Measurements from ENCODE around the gene RSAD2.

DNA sequence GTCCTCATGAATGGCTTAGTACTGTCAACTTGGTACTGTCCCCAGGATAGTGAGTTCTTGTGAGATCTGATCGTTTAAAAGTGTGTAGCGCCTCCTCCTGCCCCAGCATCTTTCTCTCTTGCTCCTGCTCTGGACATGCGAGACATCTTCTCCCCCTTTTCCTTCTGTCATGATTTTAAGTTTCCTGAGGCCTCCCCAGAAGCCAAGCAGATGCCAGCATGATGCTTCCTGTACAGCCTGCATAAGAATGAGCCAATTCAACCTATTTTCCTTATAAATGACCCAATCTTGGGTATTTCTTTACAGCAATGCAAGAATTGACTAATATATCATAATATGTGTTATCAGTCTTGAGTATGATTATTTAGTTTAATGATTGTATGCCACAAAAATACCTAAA lies 3.5 kb upstream of the RSAD2 start:
- no peak for TF ChIP-seq EZH2 (IDR thresholded peaks at IDR 0.05; ENCODE audit: borderline replicate concordance, insufficient read depth, low read length, poor library complexity, severe bottlenecking)
- TF ChIP-seq MXI1 (conservative IDR thresholded peaks at IDR 0.05; ENCODE audit: poor library complexity, severe bottlenecking): no peak
- no peak for TF ChIP-seq EP300 (conservative IDR thresholded peaks at IDR 0.05; ENCODE audit: poor library complexity, severe bottlenecking)
- TF ChIP-seq SMC3 (conservative IDR thresholded peaks at IDR 0.05; ENCODE audit: poor library complexity): no peak
- no peak for TF ChIP-seq POLR2AphosphoS5 (IDR thresholded peaks at IDR 0.05)
- TF ChIP-seq, protein P1, sequence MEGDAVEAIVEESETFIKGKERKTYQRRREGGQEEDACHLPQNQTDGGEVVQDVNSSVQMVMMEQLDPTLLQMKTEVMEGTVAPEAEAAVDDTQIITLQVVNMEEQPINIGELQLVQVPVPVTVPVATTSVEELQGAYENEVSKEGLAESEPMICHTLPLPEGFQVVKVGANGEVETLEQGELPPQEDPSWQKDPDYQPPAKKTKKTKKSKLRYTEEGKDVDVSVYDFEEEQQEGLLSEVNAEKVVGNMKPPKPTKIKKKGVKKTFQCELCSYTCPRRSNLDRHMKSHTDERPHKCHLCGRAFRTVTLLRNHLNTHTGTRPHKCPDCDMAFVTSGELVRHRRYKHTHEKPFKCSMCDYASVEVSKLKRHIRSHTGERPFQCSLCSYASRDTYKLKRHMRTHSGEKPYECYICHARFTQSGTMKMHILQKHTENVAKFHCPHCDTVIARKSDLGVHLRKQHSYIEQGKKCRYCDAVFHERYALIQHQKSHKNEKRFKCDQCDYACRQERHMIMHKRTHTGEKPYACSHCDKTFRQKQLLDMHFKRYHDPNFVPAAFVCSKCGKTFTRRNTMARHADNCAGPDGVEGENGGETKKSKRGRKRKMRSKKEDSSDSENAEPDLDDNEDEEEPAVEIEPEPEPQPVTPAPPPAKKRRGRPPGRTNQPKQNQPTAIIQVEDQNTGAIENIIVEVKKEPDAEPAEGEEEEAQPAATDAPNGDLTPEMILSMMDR (IDR thresholded peaks at IDR 0.05; ENCODE audit: poor library complexity, severe bottlenecking): no peak
- TF ChIP-seq RAD21 (conservative IDR thresholded peaks at IDR 0.05): no peak

Data from neural cell (in vitro differentiated cells).